ENCODE measurements around the gene TPRN.
A peak's percentile ranks its signal among the peaks of the same experiment; 100 is the strongest.

The TPRN gene

GRCh38 chr9:137194909-137195308, 5.6 kb downstream of the TPRN start:
- POLR2A ChIA-PET (ENCODE audit: low non-redundant PET) = interaction anchor here (0.7 to 1.3 kb wide), 5 partner anchors 10 to 106 kb away, joined by 3 read pairs; partner anchors contain the start of genes NDOR1, RNF208 and TMEM203
- no peak for TF ChIP-seq CTCF (conservative IDR thresholded peaks at IDR 0.05; ENCODE audit: low read depth)
- peak overlapping the region; percentile 99 for H3K27ac ChIP-seq
- no peak for DNase-seq (ENCODE audit: low spot score)
- CTCF ChIA-PET = interaction anchor here (0.9 to 1.2 kb wide), 3 partner anchors 14 to 42 kb away, joined by 3 to 8 read pairs (median 5); no protein-coding TSS in a partner anchor

- H3K27ac ChIP-seq = peak overlapping the region; percentile 99
- ChIA-PET CTCF (interaction anchor here (0.8 to 1.5 kb wide), 4 partner anchors 18 to 74 kb away, joined by 3 to 7 read pairs (median 4); partner anchors contain the start of gene RNF224), POLR2A (ENCODE audit: low non-redundant PET) (interaction anchor here (0.7 to 1.3 kb wide), 5 partner anchors 11 to 107 kb away, joined by 3 read pairs; partner anchors contain the start of genes NDOR1, RNF208 and TMEM203)
- no peak for DNase-seq (ENCODE audit: low spot score)
- TF ChIP-seq CTCF (conservative IDR thresholded peaks at IDR 0.05; ENCODE audit: low read depth) = no peak
These were observed 6.2 kb downstream of the TPRN start for GRCh38 chr9:137194388-137194787.

GRCh38 chr9:137193771-137194170, 6.8 kb downstream of the TPRN start:
- POLR2A ChIA-PET (ENCODE audit: low non-redundant PET) = no interaction called here
- CTCF ChIA-PET = interaction anchor here (0.7 to 2.2 kb wide), 6 partner anchors 17 to 148 kb away, joined by 3 to 12 read pairs (median 4); partner anchors contain the start of genes NPDC1 and RNF224
- peak overlapping the region; percentile 99 for H3K27ac ChIP-seq
- no peak for DNase-seq (ENCODE audit: low spot score)
- TF ChIP-seq CTCF (conservative IDR thresholded peaks at IDR 0.05; ENCODE audit: low read depth) = no peak

GRCh38 chr9:137192859-137193258, 7.7 kb downstream of the TPRN start:
- ChIA-PET POLR2A (ENCODE audit: low non-redundant PET) (no interaction called here), CTCF (interaction anchor here (0.6 to 2.2 kb wide), 7 partner anchors 16 to 147 kb away, joined by 3 to 12 read pairs (median 5); partner anchors contain the start of genes NPDC1 and RNF224)
- TF ChIP-seq CTCF (conservative IDR thresholded peaks at IDR 0.05; ENCODE audit: low read depth) = no peak
- DNase-seq (ENCODE audit: low spot score) = no peak
- H3K27ac ChIP-seq = peak overlapping the region; percentile 99

- POLR2A ChIA-PET (ENCODE audit: low non-redundant PET) = no interaction called here
- peak overlapping the region; percentile 99 for H3K27ac ChIP-seq
- CTCF ChIA-PET = interaction anchor here (0.5 to 2.2 kb wide), 7 partner anchors 16 to 118 kb away, joined by 3 to 12 read pairs (median 4); partner anchors contain the start of gene RNF224
- no peak for DNase-seq (ENCODE audit: low spot score)
- no peak for TF ChIP-seq CTCF (conservative IDR thresholded peaks at IDR 0.05; ENCODE audit: low read depth)
These were observed 8.1 kb downstream of the TPRN start for GRCh38 chr9:137192448-137192780.

GRCh38 chr9:137191691-137192447, 8.7 kb downstream of the TPRN start:
- POLR2A ChIA-PET (ENCODE audit: low non-redundant PET) = interaction anchor here (0.6 kb wide), 1 partner anchor 35 kb away, joined by 6 read pairs; the partner anchor contains the start of gene RNF224
- H3K27ac ChIP-seq = peak overlapping the region; percentile 99

More at GRCh38 chr9:137191691-137192447, 8.7 kb downstream of the TPRN start:
- no peak for TF ChIP-seq CTCF (conservative IDR thresholded peaks at IDR 0.05; ENCODE audit: low read depth)
- DNase-seq (ENCODE audit: low spot score) = no peak
- CTCF ChIA-PET = interaction anchor here (0.5 to 3.4 kb wide), 5 partner anchors 24 to 118 kb away, joined by 3 to 22 read pairs (median 5); no protein-coding TSS in a partner anchor
